ENCODE measurements around the gene GPRIN1.

DNA sequence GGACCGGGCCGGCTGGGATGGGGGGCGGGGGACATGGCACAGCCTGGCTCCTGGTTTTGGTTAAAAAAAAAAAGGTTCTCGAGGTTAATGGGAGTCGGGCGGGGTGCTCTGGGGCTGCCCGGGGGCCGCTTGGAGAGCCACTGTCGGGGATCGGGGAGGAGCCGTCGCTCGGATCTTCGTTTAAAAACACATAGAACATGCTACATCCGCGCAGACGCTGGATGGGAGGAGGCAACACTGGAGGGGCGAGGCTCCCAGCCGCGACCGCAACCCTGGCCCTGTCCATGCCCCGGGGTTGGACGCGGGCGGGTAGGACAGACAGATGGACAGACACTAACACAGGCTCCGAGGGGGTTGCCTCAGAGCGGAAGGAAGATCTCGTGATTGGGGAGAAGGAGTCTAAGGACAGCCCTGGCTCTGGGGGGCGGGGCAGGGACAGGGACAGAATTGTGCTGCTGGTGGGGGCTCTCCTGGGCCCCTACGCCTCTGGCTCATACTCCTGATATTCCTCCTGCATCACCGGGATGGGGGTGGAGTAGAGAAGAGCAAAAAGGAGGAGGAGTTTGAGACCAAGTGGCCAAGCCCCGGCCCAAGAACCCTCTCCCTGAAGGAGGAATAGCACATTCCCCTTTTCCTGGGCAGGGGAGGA, 10.5 kb upstream of the GPRIN1 start:
- TF ChIP-seq, protein P1, sequence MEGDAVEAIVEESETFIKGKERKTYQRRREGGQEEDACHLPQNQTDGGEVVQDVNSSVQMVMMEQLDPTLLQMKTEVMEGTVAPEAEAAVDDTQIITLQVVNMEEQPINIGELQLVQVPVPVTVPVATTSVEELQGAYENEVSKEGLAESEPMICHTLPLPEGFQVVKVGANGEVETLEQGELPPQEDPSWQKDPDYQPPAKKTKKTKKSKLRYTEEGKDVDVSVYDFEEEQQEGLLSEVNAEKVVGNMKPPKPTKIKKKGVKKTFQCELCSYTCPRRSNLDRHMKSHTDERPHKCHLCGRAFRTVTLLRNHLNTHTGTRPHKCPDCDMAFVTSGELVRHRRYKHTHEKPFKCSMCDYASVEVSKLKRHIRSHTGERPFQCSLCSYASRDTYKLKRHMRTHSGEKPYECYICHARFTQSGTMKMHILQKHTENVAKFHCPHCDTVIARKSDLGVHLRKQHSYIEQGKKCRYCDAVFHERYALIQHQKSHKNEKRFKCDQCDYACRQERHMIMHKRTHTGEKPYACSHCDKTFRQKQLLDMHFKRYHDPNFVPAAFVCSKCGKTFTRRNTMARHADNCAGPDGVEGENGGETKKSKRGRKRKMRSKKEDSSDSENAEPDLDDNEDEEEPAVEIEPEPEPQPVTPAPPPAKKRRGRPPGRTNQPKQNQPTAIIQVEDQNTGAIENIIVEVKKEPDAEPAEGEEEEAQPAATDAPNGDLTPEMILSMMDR (IDR thresholded peaks at IDR 0.05) = no peak
- TF ChIP-seq POLR2A (IDR thresholded peaks at IDR 0.05) = no peak

All from right lobe of liver (tissue), 4 donors.